DOHH2 (cell line): Measurements from ENCODE around the gene FAM76B.

Source experiments
- H3F3A ChIP-seq: fragments of 200-600 bp; sonication (generic), shearing (Covaris generic); 2 replicates; pipeline ENCODE4 v1.6.0; 2016; ENCODE audit warnings: antibody characterized with exemption, mild to moderate bottlenecking; ENCODE audit not compliant: control insufficient read depth, insufficient read depth
- H3K27ac ChIP-seq: fragments of 200-600 bp; sonication (generic); 2 replicates; pipeline ENCODE4 v1.5.1; 2014; ENCODE audit warnings: low read depth, mild to moderate bottlenecking, low read length, moderate library complexity
- H3K27me3 ChIP-seq: fragments of 200-600 bp; sonication (generic); 2 replicates; pipeline ENCODE4 v1.6.1; 2014; ENCODE audit warnings: mild to moderate bottlenecking, low read length, mixed read lengths; ENCODE audit not compliant: control insufficient read depth
- H3K36me3 ChIP-seq: fragments of 200-600 bp; sonication (generic); 2 replicates; pipeline ENCODE4 v1.6.1; 2014; ENCODE audit warnings: mild to moderate bottlenecking, low read length, moderate library complexity, mixed read lengths; ENCODE audit not compliant: control insufficient read depth
- H3K4me1 ChIP-seq: fragments of 200-600 bp; sonication (generic); 2 replicates; pipeline ENCODE4 v1.6.1; 2014; ENCODE audit warnings: mild to moderate bottlenecking, low read length, mixed read lengths; ENCODE audit not compliant: control insufficient read depth
- H3K4me2 ChIP-seq: fragments of 200-600 bp; sonication (generic); 2 replicates; pipeline ENCODE4 v1.6.0; 2014; ENCODE audit warnings: mild to moderate bottlenecking, low read length, moderate library complexity
- H3K4me3 ChIP-seq: fragments of 200-600 bp; sonication (generic); 2 replicates; pipeline ENCODE4 v1.5.1; 2014; ENCODE audit warnings: mild to moderate bottlenecking, low read length, mixed read lengths
- H3K79me2 ChIP-seq: fragments of 200-600 bp; sonication (generic); 2 replicates; pipeline ENCODE4 v1.6.1; 2014; ENCODE audit warnings: mild to moderate bottlenecking, low read length, mixed read lengths; ENCODE audit not compliant: control insufficient read depth
- H3K9me2 ChIP-seq: fragments of 200-600 bp; sonication (generic); replicated peaks from 2 replicates; pipeline ENCODE4 v1.6.1; 2014; ENCODE audit warnings: mild to moderate bottlenecking, low read length, mixed read lengths; ENCODE audit not compliant: control insufficient read depth
- H3K9me3 ChIP-seq: fragments of 200-600 bp; sonication (generic); 2 replicates; pipeline ENCODE4 v1.6.1; 2014; ENCODE audit warnings: antibody characterized with exemption, low read length, mixed read lengths; ENCODE audit not compliant: control insufficient read depth, insufficient read depth
- H4K20me1 ChIP-seq: fragments of 200-600 bp; sonication (generic); 2 replicates; pipeline ENCODE4 v1.6.0; 2014; ENCODE audit warnings: low read depth, mild to moderate bottlenecking, antibody characterized with exemption, low read length, moderate library complexity; ENCODE audit not compliant: control insufficient read depth, insufficient read depth
- EZH2phosphoT487 ChIP-seq: fragments of 200-600 bp; sonication (generic); IDR thresholded peaks from 2 replicates; pipeline ENCODE4 v1.6.1; 2017; ENCODE audit warnings: borderline replicate concordance, mild to moderate bottlenecking, antibody characterized with exemption, low read length, moderate library complexity, mixed read lengths
- TF ChIP-seq, protein P1 (sequence below): fragments of 200-600 bp; sonication (generic); IDR thresholded peaks from one replicate; pipeline ENCODE4 v1.5.1; 2014; ENCODE audit warnings: antibody characterized with exemption, mild to moderate bottlenecking, low read depth, low read length; ENCODE audit not compliant: poor library complexity, severe bottlenecking

Gene FAM76B

GRCh38 chr11:95788921-95789505, 569 bp downstream of the FAM76B start:
- Histone ChIP-seq H3K79me2 (peaks cover 87% of the 10 kb centered on the region), H3K36me3 (peaks cover 81% of the 10 kb centered on the region), H3K27me3 (no peaks in the 10 kb centered on the region), H3K4me2 (peak overlapping the region; percentile 89), H3K9me3 (no peaks in the 10 kb centered on the region), H3K9me2 (no peaks in the 10 kb centered on the region), H3F3A (no peaks in the 10 kb centered on the region; the same call in 1 of the 2 replicates), H3K4me1 (peaks cover 52% of the 10 kb centered on the region), H3K4me3 (peak overlapping the region; percentile 88), H4K20me1 (peaks cover 17% of the 10 kb centered on the region; the same call in 1 of the 2 replicates), H3K27ac (peak overlapping the region; percentile 93)
- no peak for TF ChIP-seq EZH2phosphoT487
- TF ChIP-seq, protein P1, sequence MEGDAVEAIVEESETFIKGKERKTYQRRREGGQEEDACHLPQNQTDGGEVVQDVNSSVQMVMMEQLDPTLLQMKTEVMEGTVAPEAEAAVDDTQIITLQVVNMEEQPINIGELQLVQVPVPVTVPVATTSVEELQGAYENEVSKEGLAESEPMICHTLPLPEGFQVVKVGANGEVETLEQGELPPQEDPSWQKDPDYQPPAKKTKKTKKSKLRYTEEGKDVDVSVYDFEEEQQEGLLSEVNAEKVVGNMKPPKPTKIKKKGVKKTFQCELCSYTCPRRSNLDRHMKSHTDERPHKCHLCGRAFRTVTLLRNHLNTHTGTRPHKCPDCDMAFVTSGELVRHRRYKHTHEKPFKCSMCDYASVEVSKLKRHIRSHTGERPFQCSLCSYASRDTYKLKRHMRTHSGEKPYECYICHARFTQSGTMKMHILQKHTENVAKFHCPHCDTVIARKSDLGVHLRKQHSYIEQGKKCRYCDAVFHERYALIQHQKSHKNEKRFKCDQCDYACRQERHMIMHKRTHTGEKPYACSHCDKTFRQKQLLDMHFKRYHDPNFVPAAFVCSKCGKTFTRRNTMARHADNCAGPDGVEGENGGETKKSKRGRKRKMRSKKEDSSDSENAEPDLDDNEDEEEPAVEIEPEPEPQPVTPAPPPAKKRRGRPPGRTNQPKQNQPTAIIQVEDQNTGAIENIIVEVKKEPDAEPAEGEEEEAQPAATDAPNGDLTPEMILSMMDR, result peak; percentile 26

GRCh38 chr11:95780544-95780943, 9.0 kb downstream of the FAM76B start:
- Histone ChIP-seq H3K9me3 (no peaks in the 10 kb centered on the region), H3K36me3 (peaks cover 99% of the 10 kb centered on the region), H3K27me3 (no peaks in the 10 kb centered on the region), H3K9me2 (no peaks in the 10 kb centered on the region), H4K20me1 (no peaks in the 10 kb centered on the region), H3K4me1 (peaks cover 72% of the 10 kb centered on the region), H3K4me3 (peak overlapping the region; percentile 38), H3K4me2 (peak overlapping the region; percentile 41), H3K79me2 (peaks cover 58% of the 10 kb centered on the region), H3F3A (peaks cover 11% of the 10 kb centered on the region), H3K27ac (peak overlapping the region; percentile 42)
- TF ChIP-seq, protein P1, result no peak
- TF ChIP-seq EZH2phosphoT487, result no peak

- Histone ChIP-seq H3K9me2 (no peaks in the 10 kb centered on the region), H3K27ac (peak overlapping the region; percentile 55), H3K27me3 (no peaks in the 10 kb centered on the region), H4K20me1 (no peaks in the 10 kb centered on the region), H3K4me3 (peak overlapping the region; percentile 35), H3K4me2 (peak overlapping the region; percentile 51), H3K79me2 (peaks cover 50% of the 10 kb centered on the region), H3K36me3 (peaks cover 100% of the 10 kb centered on the region), H3F3A (peaks cover 11% of the 10 kb centered on the region), H3K9me3 (no peaks in the 10 kb centered on the region), H3K4me1 (peaks cover 63% of the 10 kb centered on the region)
- TF ChIP-seq, protein P1, result no peak
- no peak for TF ChIP-seq EZH2phosphoT487
Observed at GRCh38 chr11:95778699-95779098, 10.9 kb downstream of the FAM76B start.
